Measurements from ENCODE around the gene CSTF3.
"Not testable (repeated sequence)": the region's sequence is repeated elsewhere in the genome, so short reads cannot be mapped to it uniquely, and the experiment has no call there.

CSTF3 gene

DNA sequence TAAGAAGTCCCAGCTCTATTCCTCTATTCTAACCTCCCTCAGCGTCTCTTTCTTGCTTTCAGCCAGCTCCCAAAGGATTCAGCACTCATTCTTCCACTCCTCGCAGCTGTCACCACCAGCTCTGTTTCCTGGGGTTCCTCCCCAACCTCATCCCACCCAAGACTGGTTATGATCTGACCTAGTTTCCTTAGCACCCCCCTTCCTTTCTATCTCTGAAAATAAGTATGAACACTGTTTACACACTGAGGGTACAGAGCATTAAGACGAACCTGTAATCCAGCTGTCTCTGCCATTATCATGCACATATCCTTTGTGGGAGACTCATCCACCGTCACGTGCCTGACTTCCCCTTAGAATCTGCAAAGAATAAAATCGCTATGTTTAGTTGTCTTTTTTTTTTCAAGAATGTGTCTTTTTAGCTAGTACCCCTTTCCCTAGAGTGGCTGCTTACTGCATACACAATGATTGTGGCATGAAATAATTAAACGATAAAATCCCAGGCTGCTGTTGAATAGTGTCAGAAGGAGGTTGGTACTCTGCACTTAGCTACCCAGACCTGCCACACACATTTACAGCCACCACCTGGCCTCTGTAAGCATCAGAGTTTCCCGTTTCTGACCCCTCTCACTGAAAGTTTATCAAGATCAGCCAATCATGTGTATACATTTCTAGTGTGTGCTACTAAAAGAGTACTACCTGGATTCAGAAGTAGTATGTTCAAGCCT is 26.9 kb upstream of the CSTF3 start:
- Histone ChIP-seq H3K9me3 (ENCODE audit: low read depth, low read length) (no peaks in the 10 kb centered on the region), H3K4me3 (no peak overlapping the region), H3K9ac (ENCODE audit: insufficient read length) (no peak overlapping the region), H3K27ac (no peak overlapping the region), H3K36me3 (ENCODE audit: insufficient read depth, low read length) (no peaks in the 10 kb centered on the region)
- no peak for TF ChIP-seq EZH2 (IDR thresholded peaks at IDR 0.05)
- TF ChIP-seq POLR2AphosphoS5 (IDR thresholded peaks at IDR 0.05; ENCODE audit: borderline replicate concordance, low read depth, low read length): no peak
- no peak for TF ChIP-seq FOXP2 (optimal IDR thresholded peaks at IDR 0.05; ENCODE audit: control extremely low read depth, extremely low read length, insufficient read depth)
- no peak for DNase-seq (ENCODE audit: low read depth, low spot score)

DNA sequence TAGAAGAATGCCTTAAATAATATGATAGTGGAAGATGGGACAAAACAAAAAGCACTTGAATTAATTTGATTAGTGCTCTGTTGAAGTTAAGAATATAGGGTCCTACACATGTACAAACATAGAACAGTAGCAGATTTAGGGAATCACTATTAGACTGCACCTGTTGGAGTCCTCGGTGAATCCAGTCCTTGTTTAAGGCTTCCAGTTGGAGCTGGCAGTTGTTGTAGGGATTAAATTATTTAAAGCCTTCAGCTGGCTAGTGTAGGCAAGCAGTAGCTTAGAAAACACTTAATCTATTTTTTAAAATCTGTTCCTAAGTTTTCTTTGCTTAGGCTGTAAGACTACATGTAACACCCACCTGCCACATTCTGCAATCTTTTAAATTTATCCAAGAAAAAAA is 24.5 kb upstream of the CSTF3 start:
- no peak overlapping the region for H3K27ac ChIP-seq
- H3K9me3 ChIP-seq (ENCODE audit: low read depth, low read length): no peaks in the 10 kb centered on the region
- no peaks in the 10 kb centered on the region for H3K36me3 ChIP-seq (ENCODE audit: insufficient read depth, low read length)
- H3K9ac ChIP-seq (ENCODE audit: insufficient read length): no peak overlapping the region
- H3K4me3 ChIP-seq: no peak overlapping the region
- no peak for DNase-seq (ENCODE audit: low read depth, low spot score)
- TF ChIP-seq FOXP2 (optimal IDR thresholded peaks at IDR 0.05; ENCODE audit: control extremely low read depth, extremely low read length, insufficient read depth) (no peak), EZH2 (IDR thresholded peaks at IDR 0.05) (no peak), POLR2AphosphoS5 (IDR thresholded peaks at IDR 0.05; ENCODE audit: borderline replicate concordance, low read depth, low read length) (no peak)

DNA sequence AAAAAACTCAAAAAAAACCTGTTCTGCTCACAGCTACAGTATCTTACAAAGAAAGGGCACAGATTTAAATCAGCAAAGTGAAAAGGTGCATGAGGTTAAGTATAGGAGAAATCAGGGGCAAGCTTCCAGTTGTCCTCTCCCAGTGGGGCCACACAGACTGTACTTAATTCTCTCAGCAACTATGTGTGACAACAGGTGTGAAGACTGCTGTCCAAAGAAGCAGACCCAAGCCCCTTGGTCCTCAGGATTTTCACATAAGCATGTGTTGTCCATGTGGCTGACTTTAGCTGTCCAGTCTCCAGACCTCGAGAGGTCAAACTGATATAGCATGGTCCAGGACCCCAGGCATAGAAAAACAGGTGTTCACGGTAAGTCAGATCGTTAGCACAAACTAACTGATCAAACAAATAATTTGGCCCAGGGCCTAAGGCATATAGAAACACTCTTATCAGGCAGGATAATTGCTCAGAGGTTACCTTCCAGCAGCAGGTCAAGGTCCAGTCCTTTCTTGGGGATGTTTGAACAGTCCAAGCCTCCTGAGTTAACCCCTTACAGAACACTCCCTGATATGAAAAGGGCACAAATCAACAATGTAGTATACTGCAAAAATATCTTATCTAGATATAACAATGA is 21.1 kb upstream of the CSTF3 start:
- DNase-seq (ENCODE audit: low read depth, low spot score): no peak
- Histone ChIP-seq H3K4me3 (no peak overlapping the region), H3K27ac (no peak overlapping the region), H3K36me3 (ENCODE audit: insufficient read depth, low read length) (no peaks in the 10 kb centered on the region), H3K9me3 (ENCODE audit: low read depth, low read length) (no peaks in the 10 kb centered on the region), H3K9ac (ENCODE audit: insufficient read length) (no peak overlapping the region)
- TF ChIP-seq FOXP2 (optimal IDR thresholded peaks at IDR 0.05; ENCODE audit: control extremely low read depth, extremely low read length, insufficient read depth) (no peak), POLR2AphosphoS5 (IDR thresholded peaks at IDR 0.05; ENCODE audit: borderline replicate concordance, low read depth, low read length) (no peak), EZH2 (IDR thresholded peaks at IDR 0.05) (no peak)

DNA sequence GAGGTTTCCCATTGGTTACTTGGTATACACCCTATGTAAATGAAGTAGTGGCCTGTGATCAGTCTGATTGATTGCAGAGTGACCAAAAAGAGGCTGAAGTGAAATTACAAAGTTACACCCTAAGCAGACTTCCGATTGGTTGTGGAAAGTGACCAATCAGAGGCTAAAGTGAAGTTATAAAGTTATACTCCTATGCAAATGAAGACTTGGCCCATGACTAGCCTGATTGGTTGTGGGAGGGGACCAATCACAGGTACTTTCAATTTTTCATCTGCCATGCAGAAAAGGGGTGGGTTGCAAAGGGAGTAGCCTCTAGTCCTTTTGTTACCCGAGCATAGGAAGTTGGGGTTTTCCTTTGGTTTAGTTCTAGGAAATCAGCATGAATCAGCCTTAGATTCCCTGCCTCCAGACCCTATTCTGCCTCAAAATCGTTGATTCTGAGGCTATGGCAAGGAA is 18.1 kb upstream of the CSTF3 start:
- Histone ChIP-seq H3K4me3 (no peak overlapping the region), H3K27ac (no peak overlapping the region)
- DNase-seq (ENCODE audit: low read depth, low spot score): no peak

DNA sequence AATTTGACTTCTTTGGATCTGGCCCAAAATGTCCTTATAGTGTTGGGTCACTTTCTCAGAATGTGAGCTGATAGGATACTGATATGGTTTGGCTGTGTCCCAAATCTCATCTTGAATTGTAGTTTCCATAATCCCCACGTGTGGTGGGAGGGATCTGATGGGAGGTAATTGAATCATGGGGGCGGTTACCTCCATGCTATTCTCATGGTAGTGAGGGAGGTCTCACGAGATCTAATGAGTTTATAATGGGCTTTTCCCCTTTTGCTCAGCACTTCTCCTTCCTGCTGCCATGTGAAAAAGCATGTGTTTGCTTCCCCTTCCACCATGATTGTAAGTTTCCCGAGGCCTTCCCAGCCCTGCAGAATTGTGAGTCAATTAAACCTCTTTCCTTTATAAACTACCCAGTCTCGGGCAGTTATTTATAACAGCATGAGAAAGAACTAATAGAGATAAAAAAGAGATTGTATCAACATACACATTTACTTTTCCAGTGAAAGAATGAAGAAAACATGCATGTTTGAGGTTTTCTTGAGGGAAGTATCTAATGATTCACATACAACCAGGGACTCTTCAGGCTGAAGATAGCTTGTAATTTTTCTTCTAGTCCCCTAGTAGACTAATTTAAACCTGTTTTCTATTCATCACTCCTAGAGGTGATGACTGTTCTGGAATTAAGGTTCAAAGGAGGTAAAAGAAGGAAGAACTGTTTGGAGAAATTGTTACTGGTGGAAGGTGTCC is 17.3 kb upstream of the CSTF3 start:
- Histone ChIP-seq H3K9me3 (ENCODE audit: low read depth, low read length) (no peaks in the 10 kb centered on the region), H3K27ac (no peak overlapping the region), H3K36me3 (ENCODE audit: insufficient read depth, low read length) (no peaks in the 10 kb centered on the region), H3K4me3 (no peak overlapping the region), H3K9ac (ENCODE audit: insufficient read length) (no peak overlapping the region)
- TF ChIP-seq FOXP2 (optimal IDR thresholded peaks at IDR 0.05; ENCODE audit: control extremely low read depth, extremely low read length, insufficient read depth): no peak
- TF ChIP-seq POLR2AphosphoS5 (IDR thresholded peaks at IDR 0.05; ENCODE audit: borderline replicate concordance, low read depth, low read length): no peak
- TF ChIP-seq EZH2 (IDR thresholded peaks at IDR 0.05): no peak
- no peak for DNase-seq (ENCODE audit: low read depth, low spot score)

More for the DNA sequence above, 18.1 kb upstream of the CSTF3 start:
- Histone ChIP-seq H3K9ac (ENCODE audit: insufficient read length) (no peak overlapping the region), H3K9me3 (ENCODE audit: low read depth, low read length) (no peaks in the 10 kb centered on the region), H3K36me3 (ENCODE audit: insufficient read depth, low read length) (no peaks in the 10 kb centered on the region)
- no peak for TF ChIP-seq POLR2AphosphoS5 (IDR thresholded peaks at IDR 0.05; ENCODE audit: borderline replicate concordance, low read depth, low read length)
- no peak for TF ChIP-seq FOXP2 (optimal IDR thresholded peaks at IDR 0.05; ENCODE audit: control extremely low read depth, extremely low read length, insufficient read depth)

DNA sequence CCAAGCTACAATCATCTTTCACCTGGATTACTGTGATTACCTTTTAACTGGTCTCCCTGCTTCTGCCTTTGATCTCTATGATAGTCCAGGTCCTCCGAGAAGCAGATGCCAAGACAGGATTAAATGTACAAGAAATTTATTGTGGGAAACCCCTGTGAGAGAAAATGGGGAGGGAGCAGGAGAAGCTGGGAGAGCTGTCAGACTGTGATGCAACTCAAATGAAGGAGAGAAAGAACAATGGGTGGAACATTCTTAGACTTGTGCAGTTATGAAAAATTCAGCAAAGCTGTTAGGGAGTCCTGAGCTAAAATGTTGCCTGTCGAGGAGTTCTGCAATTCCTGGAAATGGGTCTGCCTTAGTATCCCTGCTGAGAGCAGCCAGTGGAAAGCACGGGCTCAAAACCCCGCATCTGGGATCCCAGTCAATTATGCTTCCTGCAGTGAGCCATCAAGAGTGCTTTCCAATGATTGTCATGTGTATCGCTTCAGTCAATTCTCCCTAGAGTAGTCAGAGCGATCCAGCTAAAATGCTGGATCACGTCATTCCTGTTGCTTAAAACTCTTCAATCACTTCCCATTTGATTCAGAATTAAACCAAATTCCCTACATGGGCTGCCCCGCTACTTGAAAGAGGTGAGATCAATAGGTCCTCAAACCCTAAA is 16.5 kb upstream of the CSTF3 start:
- H3K27ac ChIP-seq: no peak overlapping the region
- no peaks in the 10 kb centered on the region for H3K9me3 ChIP-seq (ENCODE audit: low read depth, low read length)
- TF ChIP-seq FOXP2 (optimal IDR thresholded peaks at IDR 0.05; ENCODE audit: control extremely low read depth, extremely low read length, insufficient read depth): no peak
- TF ChIP-seq EZH2 (IDR thresholded peaks at IDR 0.05): no peak
- TF ChIP-seq POLR2AphosphoS5 (IDR thresholded peaks at IDR 0.05; ENCODE audit: borderline replicate concordance, low read depth, low read length): no peak

DNA sequence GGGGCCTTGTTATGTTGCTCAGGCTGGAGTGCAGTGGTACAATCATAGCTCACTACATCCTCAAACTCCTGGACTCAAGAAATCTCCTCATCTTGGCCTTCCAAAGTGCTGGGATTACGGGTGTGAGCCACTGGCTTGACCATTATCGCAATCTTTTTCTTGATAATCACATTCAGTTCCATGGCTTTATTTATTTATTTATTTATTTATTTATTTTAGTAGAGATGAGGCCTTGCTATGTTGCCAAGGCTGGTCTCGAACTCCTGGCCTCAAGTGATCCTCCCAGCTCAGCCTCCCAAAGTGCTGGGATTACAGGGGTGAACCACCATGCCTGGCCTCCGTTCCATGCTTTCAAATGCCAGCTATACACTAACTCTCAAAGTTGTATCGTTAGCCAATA is 15.5 kb upstream of the CSTF3 start:
- not testable (repeated sequence) for H3K4me3 ChIP-seq; H3K9ac ChIP-seq (ENCODE audit: insufficient read length); DNase-seq (ENCODE audit: low read depth, low spot score); H3K27ac ChIP-seq; H3K9me3 ChIP-seq (ENCODE audit: low read depth, low read length); H3K36me3 ChIP-seq (ENCODE audit: insufficient read depth, low read length)

More for the DNA sequence above, 16.5 kb upstream of the CSTF3 start:
- H3K36me3 ChIP-seq (ENCODE audit: insufficient read depth, low read length): no peaks in the 10 kb centered on the region
- H3K4me3 ChIP-seq: no peak overlapping the region
- DNase-seq (ENCODE audit: low read depth, low spot score): no peak
- H3K9ac ChIP-seq (ENCODE audit: insufficient read length): no peak overlapping the region

DNA sequence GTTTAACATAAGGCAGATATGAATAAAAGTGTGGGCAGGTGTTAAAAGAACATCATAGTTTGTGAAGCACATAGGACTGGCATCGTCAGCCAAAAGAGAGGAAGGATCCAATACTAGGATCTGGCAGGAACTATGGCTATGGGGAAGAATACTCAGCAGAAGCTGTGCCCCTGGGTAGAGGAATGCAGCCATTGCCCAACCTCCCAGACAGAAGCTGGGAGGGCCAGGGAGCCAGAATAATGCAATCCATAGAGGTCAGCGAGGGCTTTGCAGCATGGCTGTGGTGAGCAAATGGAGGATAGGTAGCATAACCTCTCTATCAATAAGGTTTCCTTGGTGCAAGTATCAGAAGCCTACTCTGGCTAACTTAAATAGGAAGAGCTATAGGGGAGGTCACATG is 11.7 kb upstream of the CSTF3 start:
- Histone ChIP-seq H3K9ac (ENCODE audit: insufficient read length) (no peak overlapping the region), H3K27ac (no peak overlapping the region), H3K4me3 (no peak overlapping the region), H3K36me3 (ENCODE audit: insufficient read depth, low read length) (no peaks in the 10 kb centered on the region), H3K9me3 (ENCODE audit: low read depth, low read length) (no peaks in the 10 kb centered on the region)
- DNase-seq (ENCODE audit: low read depth, low spot score): no peak
- TF ChIP-seq POLR2AphosphoS5 (IDR thresholded peaks at IDR 0.05; ENCODE audit: borderline replicate concordance, low read depth, low read length) (no peak), EZH2 (IDR thresholded peaks at IDR 0.05) (no peak), FOXP2 (optimal IDR thresholded peaks at IDR 0.05; ENCODE audit: control extremely low read depth, extremely low read length, insufficient read depth) (no peak)
